K562 (cell line): Measurements from ENCODE around the gene ANXA4. TPM values are rescaled to one million over a fixed set of nuclear protein-coding genes. Genes with fewer than 3 reads are reported as not detected.
A peak's percentile ranks its signal among the peaks of the same experiment; 100 is the strongest.

ENCODE experiments used
- ATAC-seq: fragments of 200-7000 bp; cut with Tn5 transposase; 3 replicates; pipeline ENCODE4 v1.9.1; 2020; ENCODE audit warnings: moderate library complexity
- BruUV-seq: library from RNA; stranded (reverse); fragments of 400-500 nt; replicated peaks from 2 replicates; lab custom pipeline; 2021; lab: Mats Ljungman, UMichigan
- CTCF ChIA-PET: fragments of 300-600 bp; formaldehyde crosslinking; extraction: SDS; loops from one replicate; lab custom pipeline; 2021; ENCODE audit warnings: low intra/inter-chr PET ratio; lab: Yijun Ruan, JAX
- POLR2A ChIA-PET: fragments of 300-600, 350-650 bp; sonication (Branson Sonifier 250); formaldehyde crosslinking; extraction: SDS; loops from one replicate; lab custom pipeline; 2021; ENCODE audit warnings: antibody characterized with exemption, inconsistent platforms; lab: Yijun Ruan, JAX
- DNase-seq, 4 experiments: peaks; one replicate each; pipeline versions ENCODE4 v3.0.0 to v3.0.0-alpha.2; 2011 to 2018; ENCODE audit warnings: low spot score in 3 of 4, mixed read lengths in 3 of 4; ENCODE audit errors: extremely low read depth in 1 of 4
- FAIRE-seq: peaks from 2 replicates; lab custom pipeline; 2011; peaks lifted over from hg19 to GRCh38; lab: Jason Lieb, UNC
- H2AFZ ChIP-seq: 2 replicates; pipeline ENCODE4 v1.6.0; 2011; ENCODE audit warnings: low read depth, low read length, control low read depth, inconsistent platforms
- H3K27ac ChIP-seq: fragments of 200-600 bp; 3 replicates; pipeline ENCODE4 v1.8.0; 2011; ENCODE audit warnings: low read depth, mild to moderate bottlenecking, control low read depth, inconsistent platforms, low read length, moderate library complexity, mixed read lengths; ENCODE audit errors: extremely low read depth
- H3K27me3 ChIP-seq, 2 experiments: fragments of 300-600 bp in 1 of 2; 2 replicates in 1 of 2; 3 replicates in 1 of 2; pipeline versions ENCODE4 v1.6.0 to v1.8.0; 2011; ENCODE audit warnings: inconsistent platforms in 2 of 2, low read length in 2 of 2, mild to moderate bottlenecking in 1 of 2, mixed read lengths in 1 of 2, moderate library complexity in 1 of 2; ENCODE audit not compliant: control insufficient read depth in 2 of 2, insufficient read depth in 2 of 2
- H3K36me3 ChIP-seq: fragments of 300-600 bp; 3 replicates; pipeline ENCODE4 v1.8.0; 2011; ENCODE audit warnings: mild to moderate bottlenecking, low read length, inconsistent platforms; ENCODE audit not compliant: control insufficient read depth, insufficient read depth
- H3K4me1 ChIP-seq, 2 experiments: fragments of 200-600 bp in 1 of 2; replicated peaks in 1 of 2; 2 replicates in 1 of 2; 3 replicates in 1 of 2; pipeline versions ENCODE4 v1.5.1 to v1.8.0; 2011; ENCODE audit warnings: inconsistent platforms in 2 of 2, low read length in 2 of 2, mild to moderate bottlenecking in 1 of 2, mixed read lengths in 1 of 2, moderate library complexity in 1 of 2; ENCODE audit not compliant: control insufficient read depth in 2 of 2, insufficient read depth in 2 of 2
- H3K4me2 ChIP-seq: 2 replicates; pipeline ENCODE4 v1.6.1; 2011; ENCODE audit warnings: low read length, control low read depth, inconsistent platforms, mixed read lengths; ENCODE audit not compliant: insufficient read depth
- H3K4me3 ChIP-seq: fragments of 200-600 bp; sonication (generic), shearing (Covaris generic); 2 replicates; pipeline ENCODE4 v1.5.1; 2016; ENCODE audit warnings: control low read depth, inconsistent platforms
- H3K79me2 ChIP-seq: fragments of 200-600 bp; 3 replicates; pipeline ENCODE4 v1.8.0; 2011; ENCODE audit warnings: low read length, inconsistent platforms; ENCODE audit not compliant: control insufficient read depth, insufficient read depth
- H3K9ac ChIP-seq, 2 experiments: 2 replicates each; pipeline versions ENCODE4 v1.6.0 to v1.6.1; 2011; ENCODE audit warnings: low read depth in 2 of 2, low read length in 2 of 2, control low read depth in 1 of 2, inconsistent platforms in 1 of 2, mild to moderate bottlenecking in 1 of 2, mixed read lengths in 1 of 2; ENCODE audit not compliant: insufficient read depth in 1 of 2
- H3K9me1 ChIP-seq: one replicate; pipeline ENCODE4 v1.6.0; 2011; ENCODE audit warnings: inconsistent platforms, mild to moderate bottlenecking, low read length, moderate library complexity; ENCODE audit not compliant: control insufficient read depth, insufficient read depth
- H3K9me3 ChIP-seq: replicated peaks from 2 replicates; pipeline ENCODE4 v1.5.1; 2011; ENCODE audit warnings: low read depth, low read length, inconsistent platforms; ENCODE audit not compliant: control insufficient read depth, insufficient read depth
- H4K20me1 ChIP-seq: replicated peaks from 2 replicates; pipeline ENCODE4 v1.6.1; 2011; ENCODE audit warnings: low read length, inconsistent platforms, mixed read lengths; ENCODE audit not compliant: control insufficient read depth, insufficient read depth
- HDAC2 ChIP-seq: fragments of 450-650 bp; IDR thresholded peaks from 2 replicates; pipeline ENCODE4 v1.6.1; 2016; ENCODE audit warnings: mild to moderate bottlenecking
- KDM1A ChIP-seq, 2 experiments: fragments of 450-650 bp; IDR thresholded peaks; 2 replicates each; pipeline ENCODE4 v1.6.1; 2016; ENCODE audit warnings: mild to moderate bottlenecking in 2 of 2
- NFIC ChIP-seq: fragments of 450-650 bp; IDR thresholded peaks from 2 replicates; pipeline ENCODE4 v1.6.1; 2017; ENCODE audit warnings: mild to moderate bottlenecking, inconsistent platforms
- NFXL1 ChIP-seq: fragments of 450-650 bp; formaldehyde crosslinking; IDR thresholded peaks from 2 replicates; pipeline ENCODE4 v1.4.0; 2021; ENCODE audit warnings: mild to moderate bottlenecking
- PHF20 ChIP-seq: fragments of 450-650 bp; IDR thresholded peaks from 2 replicates; pipeline ENCODE4 v1.6.1; 2018; ENCODE audit not compliant: partially characterized antibody
- RAD21 ChIP-seq, 2 experiments: fragments of 250-450 bp in 1 of 2; fragments of 450-650 bp in 1 of 2; sonication (Bioruptor Pico) in 1 of 2; formaldehyde crosslinking in 1 of 2; IDR thresholded peaks in 1 of 2; conservative IDR thresholded peaks in 1 of 2; 2 replicates each; pipeline versions ENCODE4 v1.4.0 to v1.8.0; 2020 to 2022; ENCODE audit warnings: mild to moderate bottlenecking in 2 of 2, moderate library complexity in 1 of 2
- RBBP5 ChIP-seq: fragments of 200-600 bp; sonication (generic); IDR thresholded peaks from 2 replicates; pipeline ENCODE4 v1.6.1; 2012; ENCODE audit warnings: borderline replicate concordance, mild to moderate bottlenecking, low read length, control low read depth, inconsistent platforms; ENCODE audit not compliant: insufficient read depth, poor library complexity, severe bottlenecking
- WGBS: fragments of 100-300 bp; shearing (Covaris generic); methylation state at CpG from one replicate; pipeline ENCODE4 v1.1.6; 2016; ENCODE audit warnings: low coverage, mixed read lengths; ENCODE audit not compliant: insufficient coverage; ENCODE audit errors: missing lambda C conversion rate; 5-methylcytosine and 5-hydroxymethylcytosine counted together
- in situ Hi-C: fragments of 300-500 bp; cut with MboI; formaldehyde crosslinking; loops from 4 replicates; pipeline ENCODE4 v1.15.0; 2018; ENCODE audit warnings: inconsistent platforms, mixed read lengths
- intact Hi-C: fragments of 100-400 bp; cut with micrococcal nuclease; formaldehyde crosslinking; loops from 2 replicates; pipeline ENCODE4 v1.14.2; 2022
- polyA plus RNA-seq, 8 experiments: library from polyadenylated mRNA; depleted of rRNA in 4 of 8; stranded (reverse) in 5 of 8; unstranded in 3 of 8; fragments of >200 nt; fragmentation: Nextera tagmentation in 2 of 8; fragmentation: Illumina TruSeq in 1 of 8; extraction: Ambion mirVana in 2 of 8; extraction: Trizol in 1 of 8; gene quantifications; 2 replicates each; pipeline versions ENCODE4 v1.2.1 to v1.2.3, GENCODE V29; 2011 to 2014; ENCODE audit warnings: inconsistent platforms in 1 of 8, missing spikeins in 1 of 8
- total RNA-seq, 7 experiments: library from RNA; depleted of rRNA in 6 of 7; stranded (reverse); fragments of >200 nt in 6 of 7; fragmentation: Illumina TruSeq in 2 of 7; extraction: Trizol in 2 of 7; gene quantifications; 2 replicates each; pipeline versions ENCODE4 v1.2.1 to v1.2.3, GENCODE V29; 2011 to 2021; ENCODE audit warnings: low replicate concordance in 1 of 7
- TF ChIP-seq, protein P1 (sequence below), 3 experiments: IDR thresholded peaks in 2 of 3; conservative IDR thresholded peaks in 1 of 3; 2 replicates each; pipeline ENCODE4 v1.5.1; 2011 to 2012; ENCODE audit warnings: low read length in 3 of 3, mild to moderate bottlenecking in 3 of 3, control low read depth in 2 of 3, improper control_type of control experiment in 1 of 3, inconsistent platforms in 1 of 3, low read depth in 1 of 3, mixed read lengths in 1 of 3, moderate library complexity in 1 of 3; ENCODE audit not compliant: insufficient read depth in 2 of 3

Gene ANXA4
- total and polyA plus RNA-seq, 9 of the 15 experiments (the other 6 are each of a cell fraction or from before 2014, with no cell fraction given), result 3.4 to 13.6 (median 11.6) TPM

DNA sequence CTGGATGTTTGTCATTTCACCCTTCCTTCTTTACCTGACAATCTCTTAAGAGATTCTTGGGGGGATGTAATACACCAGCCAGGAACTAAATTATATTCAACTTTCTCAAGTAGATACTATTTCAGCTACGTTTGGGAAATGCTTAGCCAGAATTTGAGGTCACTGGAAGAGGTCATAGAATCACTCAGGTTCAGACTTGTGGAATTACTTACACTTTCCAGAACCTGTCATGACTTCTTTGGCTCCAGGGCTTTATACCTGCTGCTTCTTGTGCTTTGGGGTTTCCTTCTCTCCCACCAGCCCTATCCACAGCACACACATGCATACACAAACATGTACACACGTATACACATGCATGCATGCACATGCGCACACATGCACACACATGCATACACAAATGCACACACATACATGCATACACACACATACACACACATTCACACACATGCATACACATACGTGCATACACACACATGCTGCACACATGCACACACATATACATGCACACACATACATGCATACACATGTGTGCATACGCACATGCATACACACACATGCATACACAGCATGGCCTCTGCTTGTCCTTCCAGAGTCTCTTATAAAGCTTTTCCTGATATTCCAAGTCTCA, 23.5 kb upstream of the ANXA4 start:
- Histone ChIP-seq H3K27me3 (no peaks in the 10 kb centered on the region), H3K9me1 (no peaks in the 10 kb centered on the region), H4K20me1 (no peaks in the 10 kb centered on the region), H3K9ac (no peak overlapping the region), H3K27ac (no peak overlapping the region), H3K79me2 (no peaks in the 10 kb centered on the region), H2AFZ (no peak overlapping the region), H3K4me3 (no peak overlapping the region), H3K4me2 (no peak overlapping the region), H3K36me3 (no peaks in the 10 kb centered on the region), H3K9me3 (no peaks in the 10 kb centered on the region), H3K4me1 (peaks cover 0 to 8% of the 10 kb centered on the region in 2 experiments; a peak in 2 of 5 replicates)
- POLR2A ChIA-PET, result interaction anchor here (0.6 kb wide), 1 partner anchor 124 kb away, joined by 4 read pairs; no protein-coding TSS in a partner anchor
- no peak for ATAC-seq
- DNase-seq, result no peak
- intact Hi-C loops (loop anchor here (10.0 kb wide), 1 partner anchor 694 kb away; no protein-coding TSS in a partner anchor), in situ Hi-C loops (loop anchor here (25.0 kb wide), 1 partner anchor 681 kb away; no protein-coding TSS in a partner anchor)
- BruUV-seq, result no TSS peak
- peak; percentile 52 for TF ChIP-seq PHF20
- peak in 1 of 2 experiments; percentile 56; a peak in 1 of 4 replicates for TF ChIP-seq KDM1A (IDR thresholded peaks at IDR 0.05)
- TF ChIP-seq NFXL1 (CRISPR knock-in tag), result no peak
- 30% methylated on average over 5 of the region's 5 CpGs for WGBS
- CTCF ChIA-PET, result interaction anchor here (1.5 kb wide), 1 partner anchor 158 kb away, joined by 4 read pairs; no protein-coding TSS in a partner anchor
- no peak for FAIRE-seq

DNA sequence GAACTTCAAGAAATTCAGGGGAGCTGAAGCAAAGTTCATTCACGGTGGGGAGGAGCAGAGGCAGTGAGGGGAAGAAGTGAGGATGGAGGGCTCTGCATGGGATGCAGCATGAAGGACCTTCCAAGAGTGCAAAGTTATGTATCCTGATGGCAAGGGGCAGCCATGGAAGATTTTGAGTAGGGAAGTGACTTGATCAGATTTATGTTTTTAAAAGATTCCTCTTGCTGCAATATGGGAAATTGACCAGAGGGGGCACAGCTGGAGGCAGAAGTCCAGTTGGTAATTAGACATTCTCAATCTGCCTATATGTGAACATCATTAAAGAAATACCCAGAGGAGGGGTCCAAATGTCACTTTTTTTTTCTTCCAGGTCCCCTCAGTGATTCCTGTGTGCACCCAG, 21.5 kb upstream of the ANXA4 start:
- no peaks in the 10 kb centered on the region for H4K20me1 ChIP-seq
- peaks cover 7 to 14% of the 10 kb centered on the region in 2 experiments; a peak in 3 of 5 replicates for H3K4me1 ChIP-seq
- ATAC-seq, result peak; percentile 26; the same call in 1 of the 3 replicates
- no peaks in the 10 kb centered on the region for H3K9me3 ChIP-seq
- no peak overlapping the region for H3K4me3 ChIP-seq
- POLR2A ChIA-PET, result interaction anchor here (0.7 to 1.2 kb wide), 2 partner anchors 15 to 74 kb away, joined by 3 to 4 read pairs; no protein-coding TSS in a partner anchor
- no peaks in the 10 kb centered on the region for H3K79me2 ChIP-seq
- no peak overlapping the region for H3K27ac ChIP-seq
- 6% methylated on average over 1 of the region's 1 CpG for WGBS
- 0 out of 2 replicates have a peak, but pooled peaks have one; percentile 22 for TF ChIP-seq HDAC2
- no peak for TF ChIP-seq RBBP5
- TF ChIP-seq RAD21 (CRISPR knock-in tag; conservative IDR thresholded peaks at IDR 0.05 in 1 of 2, IDR thresholded peaks at IDR 0.05 in 1 of 2), result peak in 1 of 2 experiments; percentile 24; a peak in 1 of 4 replicates
- peak; percentile 61 for TF ChIP-seq KDM1A (IDR thresholded peaks at IDR 0.05)
- TF ChIP-seq NFIC, result no peak
- TF ChIP-seq, protein P1, sequence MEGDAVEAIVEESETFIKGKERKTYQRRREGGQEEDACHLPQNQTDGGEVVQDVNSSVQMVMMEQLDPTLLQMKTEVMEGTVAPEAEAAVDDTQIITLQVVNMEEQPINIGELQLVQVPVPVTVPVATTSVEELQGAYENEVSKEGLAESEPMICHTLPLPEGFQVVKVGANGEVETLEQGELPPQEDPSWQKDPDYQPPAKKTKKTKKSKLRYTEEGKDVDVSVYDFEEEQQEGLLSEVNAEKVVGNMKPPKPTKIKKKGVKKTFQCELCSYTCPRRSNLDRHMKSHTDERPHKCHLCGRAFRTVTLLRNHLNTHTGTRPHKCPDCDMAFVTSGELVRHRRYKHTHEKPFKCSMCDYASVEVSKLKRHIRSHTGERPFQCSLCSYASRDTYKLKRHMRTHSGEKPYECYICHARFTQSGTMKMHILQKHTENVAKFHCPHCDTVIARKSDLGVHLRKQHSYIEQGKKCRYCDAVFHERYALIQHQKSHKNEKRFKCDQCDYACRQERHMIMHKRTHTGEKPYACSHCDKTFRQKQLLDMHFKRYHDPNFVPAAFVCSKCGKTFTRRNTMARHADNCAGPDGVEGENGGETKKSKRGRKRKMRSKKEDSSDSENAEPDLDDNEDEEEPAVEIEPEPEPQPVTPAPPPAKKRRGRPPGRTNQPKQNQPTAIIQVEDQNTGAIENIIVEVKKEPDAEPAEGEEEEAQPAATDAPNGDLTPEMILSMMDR (IDR thresholded peaks at IDR 0.05 in 2 of 3, conservative IDR thresholded peaks at IDR 0.05 in 1 of 3; ENCODE audit: insufficient read depth in 2 of 3, low read depth in 1 of 3, low read length in 3 of 3), result peak; percentile 24 to 50 (median 50); a peak in 5 of 6 replicates
- peak; percentile 11 for FAIRE-seq
- peak; percentile 22 to 29 (median 27) for DNase-seq
- in situ Hi-C loops, result loop anchor here (5.0 to 25.0 kb wide), 4 partner anchors 187 to 683 kb away; no protein-coding TSS in a partner anchor
- no peaks in the 10 kb centered on the region for H3K9me1 ChIP-seq
- H3K4me2 ChIP-seq, result no peak overlapping the region
- BruUV-seq, result no TSS peak
- H3K27me3 ChIP-seq, result no peaks in the 10 kb centered on the region; a peak in 1 of 5 replicates
- CTCF ChIA-PET, result no interaction called here
- intact Hi-C loops, result loop anchor here (5.0 to 10.0 kb wide), 3 partner anchors 172 to 584 kb away; partner anchors contain the start of genes FAM136A and SNRNP27
- no peaks in the 10 kb centered on the region for H3K36me3 ChIP-seq
- no peak overlapping the region for H2AFZ ChIP-seq
- no peak overlapping the region for H3K9ac ChIP-seq
